K562 (cell line): ENCODE measurements around the gene COMMD4.
A peak's percentile ranks its signal among the peaks of the same experiment; 100 is the strongest.

Source experiments
- ARID4B ChIP-seq: sonication (generic); formaldehyde crosslinking; IDR thresholded peaks from 2 replicates; pipeline ENCODE4 v1.8.0; 2022; ENCODE audit warnings: mild to moderate bottlenecking, missing genetic modification reagents
- CREB1 ChIP-seq, 2 experiments: sonication (generic) in 1 of 2; formaldehyde crosslinking in 1 of 2; IDR thresholded peaks; 2 replicates each; pipeline versions ENCODE4 v1.6.1 to v1.8.0; 2012 to 2022; ENCODE audit warnings: inconsistent platforms in 1 of 2, mild to moderate bottlenecking in 1 of 2, missing genetic modification reagents in 1 of 2, moderate library complexity in 1 of 2
- CTCF ChIP-seq, 3 experiments: IDR thresholded peaks in 2 of 3; conservative IDR thresholded peaks in 1 of 3; 2 replicates each; pipeline ENCODE4 v1.5.1; 2011 to 2012; ENCODE audit warnings: low read length in 3 of 3, mild to moderate bottlenecking in 3 of 3, control low read depth in 2 of 3, improper control_type of control experiment in 1 of 3, inconsistent platforms in 1 of 3, low read depth in 1 of 3, mixed read lengths in 1 of 3, moderate library complexity in 1 of 3; ENCODE audit not compliant: insufficient read depth in 2 of 3
- LARP7 ChIP-seq: fragments of 450-650 bp; IDR thresholded peaks from 2 replicates; pipeline ENCODE4 v1.6.1; 2016
- NEUROD1 ChIP-seq: fragments of 150-350 bp; IDR thresholded peaks from 2 replicates; pipeline ENCODE4 v1.6.1; 2014; ENCODE audit warnings: borderline replicate concordance, low read length, low read depth; ENCODE audit not compliant: partially characterized antibody
- NR2C2 ChIP-seq, 2 experiments: fragments of 200-800 bp in 1 of 2; sonication (Bioruptor generic) in 1 of 2; sonication (generic) in 1 of 2; formaldehyde crosslinking in 1 of 2; IDR thresholded peaks; 2 replicates each; pipeline versions ENCODE4 v1.6.1 to v1.8.0; 2016 to 2022; ENCODE audit warnings: mild to moderate bottlenecking in 1 of 2, missing compliant biosample characterization in 1 of 2, missing genetic modification characterization in 1 of 2, missing genetic modification reagents in 1 of 2
- RFX1 ChIP-seq: fragments of 450-650 bp; IDR thresholded peaks from 2 replicates; pipeline ENCODE4 v1.6.1; 2016; ENCODE audit warnings: mild to moderate bottlenecking, moderate library complexity
- SNIP1 ChIP-seq: fragments of 450-650 bp; IDR thresholded peaks from 2 replicates; pipeline ENCODE4 v1.7.1; 2017; ENCODE audit warnings: low read depth, mild to moderate bottlenecking
- SREBF2 ChIP-seq: sonication (generic); formaldehyde crosslinking; IDR thresholded peaks from 2 replicates; pipeline ENCODE4 v1.4.0; 2020; ENCODE audit warnings: mild to moderate bottlenecking, missing genetic modification reagents
- ZBTB49 ChIP-seq: sonication (generic); formaldehyde crosslinking; IDR thresholded peaks from 2 replicates; pipeline ENCODE4 v1.8.0; 2022; ENCODE audit warnings: missing genetic modification reagents, mild to moderate bottlenecking, borderline replicate concordance
- ZFPM2 ChIP-seq: fragments of 250-450 bp; sonication (Bioruptor Pico); IDR thresholded peaks from 2 replicates; pipeline ENCODE4 v1.5.1; 2022; ENCODE audit warnings: mild to moderate bottlenecking
- ZNF318 ChIP-seq, 2 experiments: fragments of 450-650 bp; IDR thresholded peaks; 2 replicates each; pipeline ENCODE4 v1.6.1; 2016; ENCODE audit warnings: mild to moderate bottlenecking in 2 of 2, borderline replicate concordance in 1 of 2, low read depth in 1 of 2, moderate library complexity in 1 of 2

GRCh38 chr15:75335313-75335704 lies 554 bp upstream of the COMMD4 start:
- no peak for TF ChIP-seq SREBF2 (CRISPR knock-in tag)
- TF ChIP-seq NR2C2 (CRISPR knock-in tag; IDR thresholded peaks at IDR 0.05) = no peak
- 0 out of 2 replicates have a peak, but pooled peaks have one; percentile 2 for TF ChIP-seq NR2C2 (tag; IDR thresholded peaks at IDR 0.05)
- TF ChIP-seq ARID4B (CRISPR knock-in tag) = no peak
- no peak for TF ChIP-seq ZNF318 (IDR thresholded peaks at IDR 0.05; ENCODE audit: borderline replicate concordance in 1 of 2, low read depth in 1 of 2)
- no peak for TF ChIP-seq CTCF (IDR thresholded peaks at IDR 0.05 in 2 of 3, conservative IDR thresholded peaks at IDR 0.05 in 1 of 3; ENCODE audit: insufficient read depth in 2 of 3, low read depth in 1 of 3, low read length in 3 of 3)
- no peak; the same call in 1 of the 2 replicates for TF ChIP-seq RFX1
- TF ChIP-seq LARP7 = no peak
- no peak for TF ChIP-seq NEUROD1
- no peak for TF ChIP-seq ZBTB49 (CRISPR knock-in tag)
- no peak for TF ChIP-seq ZFPM2
- no peak for TF ChIP-seq SNIP1
- no peak for TF ChIP-seq CREB1 (IDR thresholded peaks at IDR 0.05)
- TF ChIP-seq CREB1 (CRISPR knock-in tag; IDR thresholded peaks at IDR 0.05) = no peak
